GM19351 (cell line): Measurements from ENCODE around the gene OR13D1.
"Not testable (repeated sequence)": the region's sequence is repeated elsewhere in the genome, so short reads cannot be mapped to it uniquely, and the experiment has no call there.

ENCODE experiments used
- ATAC-seq: cut with Tn5 transposase; IDR thresholded peaks from one replicate; pipeline ENCODE4 v1.9.1; 2021; ENCODE audit warnings: mild to moderate bottlenecking, moderate library complexity; ENCODE audit not compliant: unreplicated experiment

Gene OR13D1, protein sequence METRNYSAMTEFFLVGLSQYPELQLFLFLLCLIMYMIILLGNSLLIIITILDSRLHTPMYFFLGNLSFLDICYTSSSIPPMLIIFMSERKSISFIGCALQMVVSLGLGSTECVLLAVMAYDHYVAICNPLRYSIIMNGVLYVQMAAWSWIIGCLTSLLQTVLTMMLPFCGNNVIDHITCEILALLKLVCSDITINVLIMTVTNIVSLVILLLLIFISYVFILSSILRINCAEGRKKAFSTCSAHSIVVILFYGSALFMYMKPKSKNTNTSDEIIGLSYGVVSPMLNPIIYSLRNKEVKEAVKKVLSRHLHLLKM

DNA sequence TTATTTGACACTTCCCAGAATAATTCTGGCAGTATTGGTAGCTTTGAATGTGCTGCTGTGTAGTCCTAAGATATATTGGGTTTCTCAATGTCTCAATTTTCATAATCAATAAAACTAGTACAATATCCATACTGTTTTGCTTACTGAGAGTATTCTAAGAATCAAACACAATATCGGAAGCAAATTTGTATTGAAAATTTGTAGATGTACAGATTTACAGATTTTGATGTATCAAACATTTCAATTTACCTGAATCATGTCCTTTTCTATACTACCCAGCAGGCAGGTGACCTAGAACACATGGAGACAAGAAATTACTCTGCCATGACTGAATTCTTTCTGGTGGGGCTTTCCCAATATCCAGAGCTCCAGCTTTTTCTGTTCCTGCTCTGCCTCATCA lies at the start of gene OR13D1:
TSS of gene OR13D1 (plus strand) at position 301 of the 400 bp plus-strand sequence. CDS start at position 301, 0 bp downstream.
- no peak for ATAC-seq

DNA sequence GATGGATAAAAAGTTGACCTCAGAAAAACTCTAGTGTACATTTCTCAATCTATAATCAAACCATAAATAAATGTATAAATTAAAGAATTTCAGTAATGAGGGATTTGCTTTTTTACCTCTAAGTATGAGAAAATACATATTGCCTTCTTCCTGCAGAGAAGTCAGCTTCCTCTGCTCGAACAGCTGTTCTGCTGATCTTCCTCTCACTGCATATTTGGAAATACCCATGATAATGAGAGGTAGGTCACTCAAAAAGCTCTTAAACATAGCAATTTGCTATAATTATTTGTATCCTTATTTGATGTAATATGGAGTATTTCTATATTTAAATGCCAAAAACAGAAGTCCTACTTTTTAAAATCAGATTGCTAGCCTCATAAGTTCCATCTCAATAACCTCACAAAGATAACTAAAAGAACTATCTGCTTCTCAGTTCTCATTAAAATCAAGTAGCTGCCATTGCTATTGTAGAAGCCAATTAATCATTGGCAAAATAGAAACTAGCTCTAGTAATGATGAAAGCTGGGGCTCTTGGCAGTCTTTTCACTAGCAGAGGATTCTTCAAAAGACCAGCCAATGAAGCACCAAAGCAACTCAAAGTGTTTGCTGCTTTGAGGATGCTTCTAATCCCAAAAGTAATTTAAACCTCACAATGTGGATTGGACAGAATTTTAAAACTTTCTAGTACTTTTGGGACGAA lies 35.7 kb upstream of the OR13D1 start:
- ATAC-seq, result no peak

DNA sequence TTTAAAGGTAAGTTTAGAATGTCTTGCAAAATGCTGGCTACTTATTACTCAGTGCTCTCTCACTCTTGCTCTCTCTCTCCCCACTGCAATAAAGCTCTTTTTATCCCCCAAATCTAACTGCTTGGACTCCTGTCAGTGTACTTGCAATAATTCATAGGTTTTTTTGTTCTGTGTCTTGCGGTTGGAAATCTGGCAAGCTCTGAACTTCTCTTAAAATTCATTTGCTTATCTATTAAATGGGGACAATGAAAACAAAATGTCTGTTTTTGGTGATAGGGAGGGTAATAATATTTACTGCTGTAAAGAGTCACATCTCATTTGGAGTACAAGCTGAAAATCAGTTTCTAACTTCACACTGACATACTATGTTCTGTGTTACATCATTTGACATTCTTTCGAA lies 18.7 kb upstream of the OR13D1 start:
- no peak for ATAC-seq

DNA sequence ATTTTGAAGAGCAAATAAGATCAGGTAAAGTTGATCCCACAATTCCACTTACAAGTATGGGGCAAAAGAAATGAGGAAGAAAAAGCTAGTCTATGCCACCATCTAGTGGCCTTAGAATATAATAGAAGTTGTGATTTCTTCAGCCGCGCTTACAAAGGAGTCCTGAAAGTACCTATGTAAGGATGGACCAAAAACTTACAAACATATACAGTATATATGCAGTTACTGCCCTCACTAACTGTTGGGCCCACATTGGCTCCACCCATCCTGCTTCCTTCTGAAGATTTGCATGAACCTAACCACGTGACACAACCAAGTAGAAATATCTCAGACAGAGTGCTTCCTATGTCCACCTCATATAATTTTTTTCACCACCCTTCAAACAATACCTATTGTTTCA lies 11.7 kb upstream of the OR13D1 start:
- peak; percentile 78 for ATAC-seq

DNA sequence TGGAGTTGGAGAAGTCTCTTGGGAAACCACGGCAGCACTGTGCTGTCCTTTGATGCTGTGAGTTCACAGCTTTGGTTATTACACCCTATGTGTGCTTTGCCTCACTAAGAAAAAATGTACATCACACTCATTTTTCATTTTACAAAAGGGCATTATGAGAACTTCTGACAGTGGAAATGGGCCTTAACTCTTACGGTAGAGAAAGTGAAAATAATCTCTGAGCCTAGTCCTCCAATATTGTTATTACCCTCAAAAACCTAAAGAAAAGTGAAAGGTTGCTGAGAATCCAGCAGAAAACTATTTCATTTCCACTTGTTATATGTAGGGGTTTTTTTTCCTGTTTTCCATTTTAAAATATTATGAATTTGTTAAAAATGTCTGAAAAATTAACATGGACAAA lies 8.2 kb upstream of the OR13D1 start:
- ATAC-seq, result peak; percentile 42

DNA sequence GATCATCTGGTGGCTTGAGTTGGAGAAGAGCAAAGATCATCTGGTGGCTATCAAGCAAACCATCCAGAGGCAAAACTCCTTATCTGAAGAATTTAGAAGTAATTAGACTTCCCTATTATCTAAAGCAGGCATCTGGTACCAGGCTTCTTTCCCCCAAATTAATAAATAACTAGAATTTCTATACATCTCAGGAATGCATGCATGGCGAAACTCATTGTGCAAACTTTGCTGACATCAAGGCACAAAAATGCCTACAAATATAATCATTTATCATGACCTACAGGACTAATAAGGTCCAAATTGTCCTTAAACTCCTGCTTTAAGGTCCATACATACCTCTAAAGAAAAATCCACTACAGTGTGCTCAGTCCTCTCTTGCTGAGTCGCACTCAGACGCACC lies 6.0 kb downstream of the OR13D1 start:
- no peak for ATAC-seq

DNA sequence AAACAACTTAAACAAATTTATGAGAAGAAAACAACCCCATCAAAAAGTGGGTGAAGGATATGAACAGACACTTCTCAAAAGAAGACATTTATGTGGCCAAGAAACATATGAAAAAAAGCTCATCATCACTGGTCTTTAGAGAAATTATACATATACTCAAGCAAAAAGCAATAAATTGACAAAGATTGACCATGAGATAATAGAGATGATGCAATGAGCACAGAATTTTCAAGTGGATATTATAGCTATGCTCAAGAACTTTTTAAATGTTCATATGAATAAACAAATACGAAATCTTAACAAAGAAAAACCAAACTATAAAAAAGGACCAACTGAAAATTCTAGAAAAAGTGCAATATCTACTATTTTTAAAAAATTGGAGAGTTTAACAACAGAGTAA lies 14.4 kb downstream of the OR13D1 start:
- ATAC-seq, result not testable (repeated sequence)

DNA sequence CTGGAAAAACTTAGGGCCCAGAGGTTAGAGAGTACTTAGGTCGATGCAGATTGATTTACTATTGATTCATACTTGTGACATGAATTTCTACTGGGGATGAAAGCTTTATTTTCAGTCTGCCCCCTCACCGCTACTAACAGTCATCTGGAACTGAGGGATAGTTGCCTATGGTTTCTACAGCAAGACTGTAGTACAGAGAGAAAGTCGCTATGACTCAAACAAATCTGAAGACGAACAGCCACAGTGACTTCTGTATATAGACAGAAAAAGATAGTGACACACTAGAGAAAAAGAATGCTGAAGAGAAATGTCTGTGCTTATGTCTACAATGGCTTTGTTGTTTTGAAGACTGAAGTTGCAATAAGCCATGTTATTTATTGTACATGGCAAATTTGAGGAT lies 17.3 kb downstream of the OR13D1 start:
- peak; percentile 49 for ATAC-seq

DNA sequence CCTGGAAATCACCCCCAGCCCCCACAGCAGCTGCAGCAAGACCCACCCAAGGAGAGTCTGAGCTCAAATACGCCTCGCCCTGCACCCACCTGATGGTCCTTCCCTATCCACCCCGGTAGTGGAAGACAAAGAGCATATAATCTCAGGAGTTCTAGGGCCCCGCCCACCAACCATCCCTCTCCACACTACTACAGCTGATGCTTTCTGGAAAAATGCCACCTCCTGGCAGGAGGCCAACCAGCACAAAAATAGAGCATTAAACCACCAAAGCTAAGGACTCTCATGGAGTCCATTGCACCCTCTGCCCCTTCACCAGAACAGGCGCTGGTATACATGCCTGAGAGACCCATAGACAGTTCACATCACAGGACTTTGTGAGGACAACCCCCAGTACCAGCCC lies 30.7 kb downstream of the OR13D1 start:
- no peak for ATAC-seq

DNA sequence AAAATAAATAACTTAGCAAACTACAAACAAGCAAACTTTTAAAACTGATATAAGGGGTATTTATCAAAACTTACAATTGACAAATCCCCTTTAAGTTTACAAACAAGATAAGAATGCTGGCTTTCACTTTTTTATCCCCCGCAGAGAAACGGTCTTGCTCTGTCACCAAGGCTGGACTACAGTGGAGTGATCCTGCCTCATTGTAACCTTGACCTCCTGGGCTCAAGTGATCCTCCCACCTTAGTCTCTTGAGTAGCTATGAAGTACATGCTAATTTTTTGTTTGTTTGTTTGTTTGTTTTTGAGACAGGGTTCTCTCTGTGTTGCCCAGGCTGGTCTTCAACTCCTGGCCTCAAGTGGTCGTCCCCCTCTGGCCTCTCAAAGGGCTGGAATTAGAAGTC lies 44.1 kb downstream of the OR13D1 start:
- no peak for ATAC-seq

DNA sequence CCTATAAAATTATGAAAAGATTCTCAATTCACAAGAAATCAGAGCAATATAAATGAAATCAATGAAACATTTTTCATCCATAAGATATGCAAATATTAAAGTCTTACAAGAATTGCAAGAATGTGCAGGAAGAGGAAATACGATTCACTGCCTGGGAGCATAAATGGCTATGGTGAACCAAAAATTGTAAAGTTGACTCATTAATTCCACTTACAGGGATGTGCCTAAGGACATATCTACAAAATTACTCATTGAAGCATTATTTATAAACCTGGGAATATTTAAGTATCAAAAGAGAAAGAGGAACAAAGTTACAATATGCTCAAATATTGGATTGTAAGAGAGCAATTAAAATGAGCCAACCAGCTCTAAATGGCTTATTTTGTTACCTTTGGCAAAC lies 46.3 kb downstream of the OR13D1 start:
- ATAC-seq, result no peak

DNA sequence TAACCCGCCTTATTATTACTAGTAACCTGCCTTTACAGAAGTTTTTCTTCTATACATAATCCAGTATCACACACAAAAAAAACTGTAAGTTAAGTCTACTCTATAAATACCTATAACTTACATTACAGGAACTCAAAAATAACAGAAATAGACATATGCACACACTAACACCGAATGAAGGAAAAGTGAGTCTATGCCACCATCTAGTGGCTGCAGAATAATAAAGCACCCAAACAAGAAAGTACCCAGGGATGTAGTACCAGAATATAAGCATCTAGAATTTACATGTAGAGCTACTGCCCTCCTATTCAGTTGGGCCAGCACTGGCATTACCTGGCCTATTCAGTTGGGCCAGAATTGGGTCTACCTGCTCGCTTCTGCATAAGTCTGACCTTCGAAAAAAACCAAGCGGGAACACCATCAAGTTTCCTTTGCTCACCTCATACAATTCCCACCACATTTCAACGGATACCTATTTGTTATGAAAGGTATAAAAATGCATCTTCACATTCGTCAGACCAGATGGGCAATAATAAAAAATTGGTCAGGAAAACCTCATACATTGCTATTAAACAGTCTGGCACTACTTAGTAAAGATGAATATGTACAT lies 49.2 kb downstream of the OR13D1 start:
- ATAC-seq, result peak; percentile 42
